Suprapubic skin (tissue), 4 donors: ENCODE results near the gene DDX19B. TPM values are rescaled to one million over a fixed set of nuclear protein-coding genes. Genes with fewer than 3 reads are reported as not detected.
"Not testable (repeated sequence)": the region's sequence is repeated elsewhere in the genome, so short reads cannot be mapped to it uniquely, and the experiment has no call there.

Experiments
- DNase-seq, 2 donors: peaks; one replicate each; pipeline ENCODE4 v3.0.0-alpha.2; 2019; ENCODE audit warnings: low spot score in 2 of 2
- H3K27ac ChIP-seq: fragments of 200-600 bp; sonication (generic); one replicate; pipeline ENCODE4 v1.5.1; 2019
- H3K27me3 ChIP-seq: fragments of 200-600 bp; sonication (generic); one replicate; pipeline ENCODE4 v1.5.1; 2019
- H3K36me3 ChIP-seq: fragments of 200-600 bp; sonication (generic); one replicate; pipeline ENCODE4 v1.5.1; 2019
- H3K4me1 ChIP-seq: fragments of 200-600 bp; sonication (generic); one replicate; pipeline ENCODE4 v1.5.1; 2019
- H3K4me3 ChIP-seq: fragments of 200-600 bp; sonication (generic); one replicate; pipeline ENCODE4 v1.5.1; 2019; ENCODE audit warnings: mild to moderate bottlenecking
- H3K9me3 ChIP-seq: fragments of 200-600 bp; sonication (generic); one replicate; pipeline ENCODE4 v1.5.1; 2019
- CTCF ChIP-seq, 2 donors: fragments of 200-600 bp in 1 of 2; fragments of 450-650 bp in 1 of 2; sonication (generic) in 1 of 2; IDR thresholded peaks; one replicate each; pipeline ENCODE4 v1.5.1; 2016 to 2019; ENCODE audit warnings: antibody characterized with exemption in 2 of 2, mild to moderate bottlenecking in 1 of 2, moderate library complexity in 1 of 2
- EP300 ChIP-seq: sonication (generic); formaldehyde crosslinking; IDR thresholded peaks from one replicate; pipeline ENCODE4 v1.6.1; 2017; ENCODE audit warnings: antibody characterized with exemption
- POLR2A ChIP-seq, 2 donors: fragments of 450-650 bp; IDR thresholded peaks; one replicate each; pipeline ENCODE4 v1.6.1; 2017; ENCODE audit warnings: antibody characterized with exemption in 2 of 2, mild to moderate bottlenecking in 2 of 2, moderate library complexity in 2 of 2
- POLR2AphosphoS5 ChIP-seq, 3 donors: sonication (generic); formaldehyde crosslinking; IDR thresholded peaks; one replicate each; pipeline ENCODE4 v1.6.1; 2017; ENCODE audit warnings: antibody characterized with exemption in 3 of 3
- WGBS: methylation state at CpG from one replicate; pipeline ENCODE4 v1.1.5; 2018; 5-methylcytosine and 5-hydroxymethylcytosine counted together
- total RNA-seq, 4 donors: library from RNA; depleted of rRNA; stranded (reverse); fragments of >200 nt; gene quantifications; one replicate each; pipeline ENCODE4 v1.1.0, GENCODE V29; 2016

Gene DDX19B
- total RNA-seq, 4 donors from 2014 or later, result 31.9 to 58.6 (median 43.6) TPM

- WGBS, result 93% methylated on average over 2 of the region's 2 CpGs
Measured at GRCh38 chr16:70306880-70307279, 7.9 kb downstream of the DDX19B start.

GRCh38 chr16:70307726-70308125 is 8.7 kb downstream of the DDX19B start:
- not testable (repeated sequence) for H3K4me1 ChIP-seq, H3K36me3 ChIP-seq, H3K27ac ChIP-seq, H3K9me3 ChIP-seq, H3K27me3 ChIP-seq, H3K4me3 ChIP-seq, DNase-seq
- 96% methylated on average over 2 of the region's 2 CpGs for WGBS

More at GRCh38 chr16:70306880-70307279, 7.9 kb downstream of the DDX19B start:
- no peaks in the 10 kb centered on the region for H3K27me3 ChIP-seq
- DNase-seq, result no peak
- no peak overlapping the region for H3K4me3 ChIP-seq
- H3K9me3 ChIP-seq, result no peaks in the 10 kb centered on the region
- peaks cover 8% of the 10 kb centered on the region for H3K36me3 ChIP-seq
- H3K4me1 ChIP-seq, result no peaks in the 10 kb centered on the region
- TF ChIP-seq POLR2A (IDR thresholded peaks at IDR 0.05), result no peak
- TF ChIP-seq CTCF (IDR thresholded peaks at IDR 0.05), result no peak
- TF ChIP-seq EP300, result no peak
- no peak overlapping the region for H3K27ac ChIP-seq

- Histone ChIP-seq H3K4me1 (no peaks in the 10 kb centered on the region), H3K27ac (no peak overlapping the region), H3K4me3 (no peak overlapping the region), H3K9me3 (no peaks in the 10 kb centered on the region), H3K36me3 (peaks cover 91% of the 10 kb centered on the region), H3K27me3 (no peaks in the 10 kb centered on the region)
- DNase-seq, result no peak
- TF ChIP-seq POLR2AphosphoS5 (IDR thresholded peaks at IDR 0.05) (no peak), CTCF (IDR thresholded peaks at IDR 0.05) (no peak), POLR2A (IDR thresholded peaks at IDR 0.05) (no peak), EP300 (no peak)
- 96% methylated on average over 5 of the region's 5 CpGs for WGBS
Measured at GRCh38 chr16:70320121-70320520, 21.1 kb downstream of the DDX19B start.

- DNase-seq, result no peak
- Histone ChIP-seq H3K4me1 (no peaks in the 10 kb centered on the region), H3K36me3 (peaks cover 94% of the 10 kb centered on the region), H3K9me3 (no peaks in the 10 kb centered on the region), H3K4me3 (no peak overlapping the region), H3K27ac (no peak overlapping the region), H3K27me3 (no peaks in the 10 kb centered on the region)
- 79% methylated on average over 7 of the region's 7 CpGs for WGBS
- TF ChIP-seq POLR2A (IDR thresholded peaks at IDR 0.05) (no peak), CTCF (IDR thresholded peaks at IDR 0.05) (no peak), POLR2AphosphoS5 (IDR thresholded peaks at IDR 0.05) (no peak), EP300 (no peak)
Measured at GRCh38 chr16:70324998-70325747, 26.2 kb downstream of the DDX19B start.

- no peaks in the 10 kb centered on the region for H3K27me3 ChIP-seq
- no peaks in the 10 kb centered on the region for H3K9me3 ChIP-seq
- no peak overlapping the region for H3K27ac ChIP-seq
- no peaks in the 10 kb centered on the region for H3K4me1 ChIP-seq
- H3K36me3 ChIP-seq, result peaks cover 91% of the 10 kb centered on the region
- H3K4me3 ChIP-seq, result no peak overlapping the region
- WGBS, result 88% methylated on average over 1 of the region's 1 CpG
- no peak for TF ChIP-seq POLR2A (IDR thresholded peaks at IDR 0.05)
- no peak for TF ChIP-seq POLR2AphosphoS5 (IDR thresholded peaks at IDR 0.05)
- no peak for TF ChIP-seq EP300
- TF ChIP-seq CTCF (IDR thresholded peaks at IDR 0.05), result no peak
- DNase-seq, result no peak
Measured at GRCh38 chr16:70331091-70331490, 32.1 kb downstream of the DDX19B start.
